Heart left ventricle (tissue), 13 donors: Measurements from ENCODE around the gene CPA5.

Experiments
- CTCF ChIP-seq, 12 donors: fragments of 200-600 bp; sonication (generic) in 4 of 12; IDR thresholded peaks; one replicate each; pipeline versions ENCODE4 v1.5.0 to v1.8.0; 2018 to 2022; ENCODE audit warnings: antibody characterized with exemption in 12 of 12, mild to moderate bottlenecking in 5 of 12
- POLR2A ChIP-seq, 2 donors: fragments of 450-650 bp; IDR thresholded peaks; one replicate each; pipeline ENCODE4 v1.6.1; 2017; ENCODE audit warnings: antibody characterized with exemption in 2 of 2, mild to moderate bottlenecking in 2 of 2, moderate library complexity in 2 of 2
- donor health status: ischemic (EF 13 %, LVEDD 7.1; RV severe dilation, severe dysfunction).
- donor health status: DM: no; HTN: yes; CAD: no.
- donor health status: DM: no; HTN: no; CAD: no.
- donor health status: ischemic (EF 25% LVEDD 6.9; RV normal size, moderate dysfunction).
- donor health status: ischemic (EF 25% LVEDD 5.7; RV mildly dilated, moderate dysfunction).
- donor health status: ischemic (EF 35%, LVEDD 5.7; RV mildly dilated, moderate dysfunction).
- donor health status: nonischemic (EF 11% LVEDD 7.7; RV severe dilation, severe dysfunction).
- donor health status: DM: yes; HTN: yes; CAD: no.
- donor health status: PGD.
- donor health status: ischemic (EF 29% LVEDD 5.4; RV normal size, mild dysfunction).
- donor health status: nonischemic (EF 23%, LVEDD 6.1; RV moderate dilation, normal function).

GRCh38 chr7:130349911-130350782 lies 5.5 kb downstream of the CPA5 start:
- TF ChIP-seq CTCF (IDR thresholded peaks at IDR 0.05) (no peak), POLR2A (IDR thresholded peaks at IDR 0.05) (no peak)
